H1 (cell line): ENCODE results near the gene ZBTB44. TPM values are rescaled to one million over a fixed set of nuclear protein-coding genes. Genes with fewer than 3 reads are reported as not detected.

ENCODE experiments used
- CTCF ChIA-PET: fragments of 300-600 bp; sonication (Branson Sonifier 250); formaldehyde crosslinking; loops from one replicate; lab custom pipeline; 2021; ENCODE audit not compliant: partially characterized antibody; lab: Charles Lee
- POLR2A ChIA-PET: fragments of 300-600 bp; sonication (Branson Sonifier 250); formaldehyde crosslinking; loops from one replicate; lab custom pipeline; 2021; ENCODE audit warnings: inconsistent platforms; ENCODE audit not compliant: partially characterized antibody; lab: Charles Lee
- DNase-seq, 2 experiments: peaks; one replicate each; pipeline versions ENCODE4 v3.0.0 to v3.0.0-alpha.2; 2010 to 2022; ENCODE audit warnings: low spot score in 2 of 2, low read depth in 1 of 2, mixed read lengths in 1 of 2
- FAIRE-seq: peaks from 2 replicates; lab custom pipeline; 2011; peaks lifted over from hg19 to GRCh38; lab: Jason Lieb, UNC
- H2AFZ ChIP-seq: 2 replicates; pipeline ENCODE4 v1.8.1; 2012; ENCODE audit warnings: low read length, inconsistent platforms
- H2AK5ac ChIP-seq: 2 replicates; pipeline ENCODE4 v1.6.1; 2013; ENCODE audit warnings: low read depth, low read length
- H2BK120ac ChIP-seq: replicated peaks from 2 replicates; pipeline ENCODE3; 2013; ENCODE audit warnings: low read depth, low read length, inconsistent platforms
- H2BK12ac ChIP-seq: 2 replicates; pipeline ENCODE4 v1.6.1; 2013; ENCODE audit warnings: low read depth, low read length
- H2BK15ac ChIP-seq: 2 replicates; pipeline ENCODE4 v1.6.1; 2013; ENCODE audit warnings: low read length
- H2BK20ac ChIP-seq: 2 replicates; pipeline ENCODE4 v1.6.1; 2013; ENCODE audit warnings: low read length
- H2BK5ac ChIP-seq: 2 replicates; pipeline ENCODE4 v1.6.1; 2013; ENCODE audit warnings: low read depth, low read length
- H3K14ac ChIP-seq: 2 replicates; pipeline ENCODE4 v1.6.1; 2013; ENCODE audit warnings: inconsistent platforms; ENCODE audit not compliant: insufficient read length
- H3K18ac ChIP-seq: 2 replicates; pipeline ENCODE4 v1.6.1; 2013; ENCODE audit warnings: low read length; ENCODE audit errors: extremely low read depth
- H3K23ac ChIP-seq: 2 replicates; pipeline ENCODE4 v1.6.1; 2013; ENCODE audit warnings: inconsistent platforms; ENCODE audit not compliant: insufficient read length
- H3K23me2 ChIP-seq: 2 replicates; pipeline ENCODE4 v1.6.1; 2013; ENCODE audit warnings: low read depth, low read length
- H3K27ac ChIP-seq: 2 replicates; pipeline ENCODE4 v1.6.1; 2011; ENCODE audit warnings: low read depth, low read length, inconsistent platforms
- H3K27me3 ChIP-seq, 4 experiments: replicated peaks in 1 of 4; 1 replicate in 1 of 4; 2 replicates in 3 of 4; pipeline versions ENCODE4 v1.6.1 to v1.8.1; 2011 to 2013; ENCODE audit warnings: low read length in 3 of 4, mild to moderate bottlenecking in 3 of 4, inconsistent platforms in 2 of 4, mixed read lengths in 2 of 4, moderate library complexity in 1 of 4; ENCODE audit not compliant: control insufficient read depth in 3 of 4, insufficient read depth in 3 of 4; ENCODE audit errors: extremely low read depth in 1 of 4
- H3K36me3 ChIP-seq, 4 experiments: 2 replicates each; pipeline versions ENCODE4 v1.6.1 to v1.8.1; 2011 to 2013; ENCODE audit warnings: mild to moderate bottlenecking in 4 of 4, low read length in 3 of 4, moderate library complexity in 2 of 4, control low read depth in 1 of 4, inconsistent platforms in 1 of 4; ENCODE audit not compliant: insufficient read depth in 4 of 4, control insufficient read depth in 2 of 4
- H3K4ac ChIP-seq: replicated peaks from 2 replicates; pipeline ENCODE3; 2013; ENCODE audit warnings: low read length, low read depth, mixed read lengths, inconsistent platforms; ENCODE audit not compliant: insufficient read length
- H3K4me1 ChIP-seq, 4 experiments: replicated peaks in 1 of 4; 1 replicate in 1 of 4; 2 replicates in 3 of 4; pipeline versions ENCODE4 v1.6.1 to v1.8.1; 2011 to 2013; ENCODE audit warnings: low read length in 3 of 4, inconsistent platforms in 2 of 4, mixed read lengths in 1 of 4; ENCODE audit not compliant: insufficient read depth in 4 of 4, control insufficient read depth in 3 of 4
- H3K4me2 ChIP-seq, 2 experiments: 2 replicates each; pipeline versions ENCODE4 v1.6.1 to v1.8.1; 2011 to 2013; ENCODE audit warnings: low read depth in 2 of 2, low read length in 2 of 2, control low read depth in 1 of 2, inconsistent platforms in 1 of 2, mild to moderate bottlenecking in 1 of 2; ENCODE audit not compliant: insufficient read depth in 1 of 2
- H3K4me3 ChIP-seq, 4 experiments: fragments of 200-600, 300-600 bp in 1 of 4; sonication (generic), shearing (Covaris generic), sonication (Bioruptor Twin) in 1 of 4; 2 replicates each; pipeline versions ENCODE4 v1.5.1 to v1.8.1; 2011 to 2016; ENCODE audit warnings: low read length in 4 of 4, low read depth in 3 of 4, control low read depth in 2 of 4, inconsistent platforms in 2 of 4, mild to moderate bottlenecking in 2 of 4, mixed read lengths in 1 of 4, moderate library complexity in 1 of 4; ENCODE audit not compliant: insufficient read depth in 2 of 4; ENCODE audit errors: extremely low read depth in 1 of 4
- H3K56ac ChIP-seq: replicated peaks from 2 replicates; pipeline ENCODE3; 2013; ENCODE audit warnings: low read depth, mild to moderate bottlenecking, mixed read lengths, low read length, inconsistent platforms; ENCODE audit not compliant: insufficient read length
- H3K79me1 ChIP-seq: 2 replicates; pipeline ENCODE4 v1.6.1; 2013; ENCODE audit warnings: low read depth, low read length, control low read depth
- H3K79me2 ChIP-seq, 2 experiments: 2 replicates each; pipeline versions ENCODE4 v1.6.1 to v1.8.1; 2012 to 2013; ENCODE audit warnings: low read length in 2 of 2, mild to moderate bottlenecking in 2 of 2, inconsistent platforms in 1 of 2; ENCODE audit not compliant: insufficient read depth in 2 of 2, control insufficient read depth in 1 of 2
- H3K9ac ChIP-seq, 4 experiments: replicated peaks in 1 of 4; 1 replicate in 1 of 4; 2 replicates in 3 of 4; pipeline versions ENCODE4 v1.6.1 to v1.8.1; 2011 to 2013; ENCODE audit warnings: low read depth in 3 of 4, low read length in 3 of 4, control low read depth in 2 of 4, mild to moderate bottlenecking in 2 of 4, moderate library complexity in 2 of 4, inconsistent platforms in 1 of 4; ENCODE audit errors: extremely low read depth in 1 of 4
- H3K9me3 ChIP-seq, 2 experiments: 2 replicates each; pipeline versions ENCODE4 v1.6.1 to v1.8.1; 2012 to 2013; ENCODE audit warnings: mild to moderate bottlenecking in 2 of 2, moderate library complexity in 2 of 2, control low read depth in 1 of 2, inconsistent platforms in 1 of 2, low read depth in 1 of 2, low read length in 1 of 2, mixed read lengths in 1 of 2; ENCODE audit not compliant: insufficient read depth in 2 of 2
- H4K20me1 ChIP-seq, 2 experiments: replicated peaks in 1 of 2; 2 replicates each; pipeline versions ENCODE3 to v1.8.1; 2011 to 2013; ENCODE audit warnings: inconsistent platforms in 2 of 2, low read length in 2 of 2, mild to moderate bottlenecking in 1 of 2; ENCODE audit not compliant: insufficient read depth in 2 of 2, control insufficient read depth in 1 of 2
- H4K5ac ChIP-seq: 2 replicates; pipeline ENCODE4 v1.6.1; 2013; ENCODE audit warnings: low read length, low read depth, mixed read lengths, inconsistent platforms; ENCODE audit not compliant: insufficient read length
- H4K8ac ChIP-seq: 2 replicates; pipeline ENCODE4 v1.8.0; 2013; ENCODE audit warnings: mild to moderate bottlenecking, moderate library complexity, low read length, inconsistent platforms; ENCODE audit not compliant: insufficient read depth; ENCODE audit errors: extremely low read depth
- H4K91ac ChIP-seq: replicated peaks from 2 replicates; pipeline ENCODE3; 2013; ENCODE audit warnings: low read length, mixed read lengths, inconsistent platforms; ENCODE audit not compliant: insufficient read length
- BACH1 ChIP-seq: IDR thresholded peaks from 2 replicates; pipeline ENCODE4 v1.6.1; 2012; ENCODE audit warnings: low read length, improper control_type of control experiment
- CEBPB ChIP-seq: IDR thresholded peaks from 2 replicates; pipeline ENCODE4 v1.6.1; 2012; ENCODE audit warnings: low read depth, low read length
- CHD2 ChIP-seq: IDR thresholded peaks from 2 replicates; pipeline ENCODE4 v1.6.1; 2012; ENCODE audit warnings: low read length, improper control_type of control experiment
- CTBP2 ChIP-seq: IDR thresholded peaks from 2 replicates; pipeline ENCODE4 v1.7.0; 2011; ENCODE audit warnings: borderline replicate concordance, mild to moderate bottlenecking, moderate library complexity, mixed read lengths, low read length; ENCODE audit not compliant: insufficient read depth, insufficient read length
- KDM1A ChIP-seq: fragments of 200-600, 300-600 bp; sonication (generic); IDR thresholded peaks from 2 replicates; pipeline ENCODE4 v1.7.1; 2016; ENCODE audit warnings: mild to moderate bottlenecking, low read length, borderline replicate concordance
- SP1 ChIP-seq: IDR thresholded peaks from 2 replicates; pipeline ENCODE4 v1.6.1; 2011; ENCODE audit warnings: low read depth, low read length
- YY1 ChIP-seq: IDR thresholded peaks from 2 replicates; pipeline ENCODE4 v1.6.1; 2011; ENCODE audit warnings: low read depth, mild to moderate bottlenecking, low read length
- WGBS, 2 experiments: shearing (Covaris generic) in 1 of 2; methylation state at CpG; one replicate each; pipeline versions ENCODE4 v1.1.6 to v1.1.7; 2013 to 2015; ENCODE audit warnings: low lambda C conversion rate in 2 of 2, mixed read lengths in 2 of 2, inconsistent platforms in 1 of 2, low coverage in 1 of 2, missing lambda C conversion rate in 1 of 2; ENCODE audit not compliant: insufficient replicate concordance in 2 of 2, insufficient coverage in 1 of 2, insufficient read length in 1 of 2; ENCODE audit errors: extremely low coverage in 1 of 2, missing lambda C conversion rate in 1 of 2; 5-methylcytosine and 5-hydroxymethylcytosine counted together
- polyA plus RNA-seq, 7 experiments: library from polyadenylated mRNA; depleted of rRNA in 3 of 7; stranded (reverse) in 5 of 7; unstranded in 2 of 7; fragments of >200 nt in 5 of 7; fragments of 200-250 nt in 2 of 7; gene quantifications; 1 replicate in 5 of 7; 2 replicates in 1 of 7; 4 replicates in 1 of 7; pipeline versions ENCODE4 v1.2.1 to v1.2.3, GENCODE V29; 2011 to 2013; ENCODE audit warnings: missing spikeins in 2 of 7, mixed read lengths in 2 of 7
- total RNA-seq: library from RNA; stranded (reverse); fragmentation: NEBNext Ultra II Directional; extraction: Animal tissue kit (Norgen Biotek cat#: 25700); gene quantifications from 2 replicates; pipeline ENCODE4 v1.2.1, GENCODE V29; 2021
- TF ChIP-seq, protein P1 (sequence below): IDR thresholded peaks from 2 replicates; pipeline ENCODE4 v1.6.1; 2011; ENCODE audit warnings: low read depth, mild to moderate bottlenecking, low read length; ENCODE audit not compliant: insufficient read depth

ZBTB44 gene
- total and polyA plus RNA-seq, 2 of the 8 experiments (the other 6 are each of a cell fraction or from before 2014, with no cell fraction given), result 37.2 to 158 TPM

DNA sequence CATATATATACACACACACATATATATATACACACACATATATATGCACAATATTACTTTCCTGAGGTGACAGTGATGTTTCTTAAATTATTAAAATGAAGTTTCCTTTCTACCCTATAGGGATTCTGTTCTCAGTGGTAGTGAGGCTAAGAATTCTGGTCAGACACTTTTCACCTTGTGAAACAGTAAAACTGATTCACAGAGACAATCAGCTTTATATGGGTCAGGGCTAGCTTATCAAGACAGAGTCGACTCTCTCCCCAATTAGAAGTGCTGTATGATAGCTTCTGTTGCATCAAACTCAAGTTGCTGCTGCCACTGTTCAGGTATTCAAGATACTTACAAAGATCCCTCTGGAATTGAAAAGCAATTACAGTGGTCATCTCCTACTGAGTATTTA is 68.4 kb downstream of the ZBTB44 start:
- H3K18ac ChIP-seq, result no peak overlapping the region
- H2AK5ac ChIP-seq, result no peak overlapping the region
- no peak overlapping the region for H3K4me3 ChIP-seq
- no peaks in the 10 kb centered on the region; the same call in 1 of the 2 replicates for H3K79me1 ChIP-seq
- no peak overlapping the region for H3K56ac ChIP-seq
- H3K27ac ChIP-seq, result no peak overlapping the region
- H4K20me1 ChIP-seq, result peaks cover 1 to 4% of the 10 kb centered on the region in 2 experiments
- peaks cover 0 to 9% (median 5%) of the 10 kb centered on the region in 4 experiments; a peak in 5 of 7 replicates for H3K4me1 ChIP-seq
- H3K4ac ChIP-seq, result no peak overlapping the region
- no peaks in the 10 kb centered on the region; a peak in 2 of 8 replicates for H3K36me3 ChIP-seq
- no peak overlapping the region for H2BK5ac ChIP-seq
- no peak overlapping the region for H3K23ac ChIP-seq
- 87% methylated on average over 1 of the region's 1 CpG; no CpG with 5 or more reads in 1 of the 2 experiments for WGBS, 2 experiments
- no peak overlapping the region for H4K91ac ChIP-seq
- no peak for TF ChIP-seq SP1
- TF ChIP-seq KDM1A, result no peak
- TF ChIP-seq CEBPB, result no peak
- no peak for TF ChIP-seq CHD2
- no peak for TF ChIP-seq YY1
- TF ChIP-seq, protein P1, sequence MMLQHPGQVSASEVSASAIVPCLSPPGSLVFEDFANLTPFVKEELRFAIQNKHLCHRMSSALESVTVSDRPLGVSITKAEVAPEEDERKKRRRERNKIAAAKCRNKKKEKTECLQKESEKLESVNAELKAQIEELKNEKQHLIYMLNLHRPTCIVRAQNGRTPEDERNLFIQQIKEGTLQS, result no peak
- no peak for TF ChIP-seq BACH1
- TF ChIP-seq CTBP2, result no peak
- TF ChIP-seq, all 59 proteins: peak for 0
- Histone ChIP-seq H4K8ac (no peak overlapping the region), H2AFZ (no peak overlapping the region), H2BK120ac (no peak overlapping the region), H3K9ac (no peak overlapping the region), H3K23me2 (no peaks in the 10 kb centered on the region), H2BK12ac (no peak overlapping the region), H3K14ac (no peak overlapping the region), H3K4me2 (no peak overlapping the region), H4K5ac (no peak overlapping the region), H2BK20ac (no peak overlapping the region), H3K27me3 (no peaks in the 10 kb centered on the region), H3K79me2 (peaks cover 4 to 67% of the 10 kb centered on the region in 2 experiments; a peak in 3 of 4 replicates), H3K9me3 (no peaks in the 10 kb centered on the region), H2BK15ac (no peak overlapping the region)
- ChIA-PET CTCF (interaction anchor here (0.6 kb wide), 1 partner anchor 123 kb away, joined by 3 read pairs; no protein-coding TSS in a partner anchor), POLR2A (no interaction called here)
- DNase-seq (no peak), FAIRE-seq (no peak)
